Activated naive CD8-positive, alpha-beta T cell (primary cell): Measurements from ENCODE around the gene CTXN3.

Experiments
- H3K27ac Mint-ChIP-seq: one replicate; pipeline ENCODE4 v1.8.0; 2021; ENCODE audit warnings: mixed read lengths
- H3K27me3 Mint-ChIP-seq: one replicate; pipeline ENCODE4 v1.8.0; 2021; ENCODE audit warnings: mixed read lengths
- H3K36me3 Mint-ChIP-seq: one replicate; pipeline ENCODE4 v1.8.0; 2021; ENCODE audit warnings: mixed read lengths
- H3K4me1 Mint-ChIP-seq: one replicate; pipeline ENCODE4 v1.8.0; 2021; ENCODE audit warnings: low read depth, mixed read lengths
- H3K4me3 Mint-ChIP-seq: one replicate; pipeline ENCODE4 v1.8.0; 2021; ENCODE audit warnings: mild to moderate bottlenecking, mixed read lengths
- H3K9me3 Mint-ChIP-seq: one replicate; pipeline ENCODE4 v1.8.0; 2021; ENCODE audit warnings: low read depth, mixed read lengths

The CTXN3 gene

GRCh38 chr5:127700237-127700766 lies 51.4 kb downstream of the CTXN3 start:
- H3K4me1 Mint-ChIP-seq: no peaks in the 10 kb centered on the region
- H3K9me3 Mint-ChIP-seq: no peaks in the 10 kb centered on the region
- H3K4me3 Mint-ChIP-seq: no peak overlapping the region
- H3K36me3 Mint-ChIP-seq: no peaks in the 10 kb centered on the region
- peaks cover 2% of the 10 kb centered on the region for H3K27me3 Mint-ChIP-seq
- no peak overlapping the region for H3K27ac Mint-ChIP-seq

DNA sequence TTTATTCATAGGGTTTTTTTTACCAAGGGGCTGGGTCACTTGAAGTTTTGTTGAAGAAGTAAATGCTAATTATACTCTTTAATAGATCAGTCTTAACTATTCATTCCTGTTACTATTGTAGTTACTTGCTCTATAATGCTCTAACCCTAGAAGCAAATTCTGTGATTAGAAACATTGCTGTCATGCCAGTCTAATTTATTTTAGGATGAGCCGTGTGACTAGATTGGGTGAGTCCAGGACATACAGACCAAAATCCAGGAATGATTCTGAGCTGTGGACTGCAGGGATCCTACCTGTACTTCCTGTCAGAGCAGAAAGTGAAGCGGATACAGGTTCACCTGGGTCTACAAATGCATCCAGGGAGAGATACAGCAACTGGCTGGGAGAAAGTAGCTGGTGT lies 53.6 kb downstream of the CTXN3 start:
- Mint-ChIP-seq H3K9me3 (no peaks in the 10 kb centered on the region), H3K4me3 (no peak overlapping the region), H3K36me3 (no peaks in the 10 kb centered on the region), H3K27me3 (peaks cover 2% of the 10 kb centered on the region), H3K27ac (no peak overlapping the region), H3K4me1 (no peaks in the 10 kb centered on the region)

DNA sequence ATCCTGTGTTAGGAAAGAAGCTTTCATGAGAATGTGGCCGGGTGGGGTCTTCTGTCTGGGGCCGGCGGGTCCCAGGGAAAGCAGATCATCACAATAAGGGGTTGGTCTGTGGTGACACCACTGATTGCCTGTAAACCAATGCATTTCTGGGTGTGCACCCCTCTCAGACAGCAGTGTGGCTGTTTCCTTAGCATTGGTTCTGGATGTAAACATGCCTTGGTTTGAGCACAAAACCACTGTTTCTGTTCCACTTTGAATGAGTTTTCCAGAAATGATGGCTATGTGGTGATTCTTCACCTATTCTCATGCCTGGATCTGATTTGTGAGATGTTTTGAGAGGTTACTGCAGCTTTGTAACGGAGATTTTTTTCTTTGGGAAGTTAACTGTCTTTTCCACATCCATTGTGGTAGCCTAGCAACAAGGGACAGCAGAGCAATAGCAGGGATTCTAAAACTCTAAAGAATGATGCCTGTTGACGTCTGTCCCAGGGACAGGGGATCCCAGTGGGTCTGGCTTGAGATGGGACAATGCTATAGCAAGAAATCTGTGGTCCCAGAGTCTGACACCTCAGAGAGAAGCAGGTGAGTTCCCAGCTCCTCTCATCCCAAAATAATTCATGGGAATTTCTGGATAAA lies 54.2 kb downstream of the CTXN3 start, which contains the start of gene CCDC192:
TSS of gene CCDC192 (plus strand) at position 466 of the 636 bp plus-strand sequence. CDS start at position 521, 55 bp downstream.
- Mint-ChIP-seq H3K4me3 (no peak within 1 kb of the TSS), H3K36me3 (no peaks in the 10 kb centered on the region), H3K9me3 (no peaks in the 10 kb centered on the region), H3K27me3 (peaks cover 2% of the 10 kb centered on the region), H3K27ac (no peak within 1 kb of the TSS), H3K4me1 (no peaks in the 10 kb centered on the region)

GRCh38 chr5:127705120-127705892 lies 56.4 kb downstream of the CTXN3 start:
- no peaks in the 10 kb centered on the region for H3K4me1 Mint-ChIP-seq
- peaks cover 2% of the 10 kb centered on the region for H3K27me3 Mint-ChIP-seq
- H3K9me3 Mint-ChIP-seq: no peaks in the 10 kb centered on the region
- no peak overlapping the region for H3K4me3 Mint-ChIP-seq
- H3K36me3 Mint-ChIP-seq: no peaks in the 10 kb centered on the region
- H3K27ac Mint-ChIP-seq: no peak overlapping the region

GRCh38 chr5:127706691-127707090 lies 57.8 kb downstream of the CTXN3 start:
- H3K27ac Mint-ChIP-seq: no peak overlapping the region
- no peaks in the 10 kb centered on the region for H3K4me1 Mint-ChIP-seq
- H3K9me3 Mint-ChIP-seq: no peaks in the 10 kb centered on the region
- H3K27me3 Mint-ChIP-seq: peaks cover 2% of the 10 kb centered on the region
- H3K36me3 Mint-ChIP-seq: no peaks in the 10 kb centered on the region
- H3K4me3 Mint-ChIP-seq: no peak overlapping the region

- Mint-ChIP-seq H3K4me3 (no peak overlapping the region), H3K9me3 (no peaks in the 10 kb centered on the region), H3K36me3 (no peaks in the 10 kb centered on the region), H3K27ac (no peak overlapping the region), H3K4me1 (no peaks in the 10 kb centered on the region), H3K27me3 (peaks cover 4% of the 10 kb centered on the region)
Measured at GRCh38 chr5:127707209-127707608, 58.3 kb downstream of the CTXN3 start.
